LNCaP clone FGC (cell line): Measurements from ENCODE around the gene ALLC.
"Not testable (repeated sequence)": the region's sequence is repeated elsewhere in the genome, so short reads cannot be mapped to it uniquely, and the experiment has no call there.

Experiments used
- DNase-seq: peaks from one replicate; pipeline ENCODE4 v3.0.0-alpha.2; 2011; ENCODE audit warnings: low read depth
- H3K4me3 ChIP-seq: 2 replicates; pipeline ENCODE4 v1.5.1; 2011; ENCODE audit warnings: mild to moderate bottlenecking, low read depth, low read length, control low read depth
- TF ChIP-seq, protein P1 (sequence below): IDR thresholded peaks from 2 replicates; pipeline ENCODE4 v1.5.1; 2012; ENCODE audit warnings: mild to moderate bottlenecking; ENCODE audit not compliant: control insufficient read depth, insufficient read depth; ENCODE audit errors: extremely low read depth

ALLC gene

GRCh38 chr2:3613524-3613905 lies 44.5 kb upstream of the ALLC start:
- TF ChIP-seq, protein P1, sequence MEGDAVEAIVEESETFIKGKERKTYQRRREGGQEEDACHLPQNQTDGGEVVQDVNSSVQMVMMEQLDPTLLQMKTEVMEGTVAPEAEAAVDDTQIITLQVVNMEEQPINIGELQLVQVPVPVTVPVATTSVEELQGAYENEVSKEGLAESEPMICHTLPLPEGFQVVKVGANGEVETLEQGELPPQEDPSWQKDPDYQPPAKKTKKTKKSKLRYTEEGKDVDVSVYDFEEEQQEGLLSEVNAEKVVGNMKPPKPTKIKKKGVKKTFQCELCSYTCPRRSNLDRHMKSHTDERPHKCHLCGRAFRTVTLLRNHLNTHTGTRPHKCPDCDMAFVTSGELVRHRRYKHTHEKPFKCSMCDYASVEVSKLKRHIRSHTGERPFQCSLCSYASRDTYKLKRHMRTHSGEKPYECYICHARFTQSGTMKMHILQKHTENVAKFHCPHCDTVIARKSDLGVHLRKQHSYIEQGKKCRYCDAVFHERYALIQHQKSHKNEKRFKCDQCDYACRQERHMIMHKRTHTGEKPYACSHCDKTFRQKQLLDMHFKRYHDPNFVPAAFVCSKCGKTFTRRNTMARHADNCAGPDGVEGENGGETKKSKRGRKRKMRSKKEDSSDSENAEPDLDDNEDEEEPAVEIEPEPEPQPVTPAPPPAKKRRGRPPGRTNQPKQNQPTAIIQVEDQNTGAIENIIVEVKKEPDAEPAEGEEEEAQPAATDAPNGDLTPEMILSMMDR, result no peak
- no peak overlapping the region for H3K4me3 ChIP-seq
- DNase-seq, result no peak

- not testable (repeated sequence) for DNase-seq, H3K4me3 ChIP-seq
These were observed 43.3 kb upstream of the ALLC start for GRCh38 chr2:3614743-3615142.

DNA sequence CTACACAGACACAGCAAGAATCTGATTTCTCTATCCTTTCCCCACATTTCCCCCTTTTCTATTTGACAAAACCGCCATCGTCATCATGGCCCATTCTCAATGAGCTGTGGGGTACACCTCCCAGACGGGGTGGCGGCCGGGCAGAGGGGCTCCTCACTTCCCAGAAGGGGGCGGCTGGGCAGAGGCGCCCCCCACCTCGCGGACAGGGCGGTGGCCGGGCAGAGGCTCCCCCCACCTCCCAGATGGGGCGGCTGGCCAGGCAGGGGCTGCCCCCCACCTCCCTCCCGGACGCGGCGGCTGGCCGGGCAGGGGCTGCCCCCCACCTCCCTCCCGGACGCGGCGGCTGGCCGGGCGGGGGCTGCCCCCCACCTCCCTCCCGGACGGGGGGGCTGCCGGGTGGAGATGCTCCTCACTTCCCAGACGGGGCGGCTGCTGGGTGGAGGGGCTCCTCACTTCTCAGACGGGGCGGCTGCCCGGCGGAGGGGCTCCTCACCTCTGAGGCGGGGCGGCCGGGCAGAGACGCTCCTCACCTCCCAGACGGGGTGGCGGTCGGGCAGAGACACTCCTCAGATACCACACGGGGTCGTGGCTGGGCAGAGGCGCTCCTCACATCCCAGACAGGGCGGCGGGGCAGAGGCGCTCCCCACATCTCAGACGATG lies 42.3 kb upstream of the ALLC start:
- not testable (repeated sequence) for DNase-seq, H3K4me3 ChIP-seq

GRCh38 chr2:3616435-3617197 lies 41.4 kb upstream of the ALLC start:
- not testable (repeated sequence) for DNase-seq, H3K4me3 ChIP-seq

DNA sequence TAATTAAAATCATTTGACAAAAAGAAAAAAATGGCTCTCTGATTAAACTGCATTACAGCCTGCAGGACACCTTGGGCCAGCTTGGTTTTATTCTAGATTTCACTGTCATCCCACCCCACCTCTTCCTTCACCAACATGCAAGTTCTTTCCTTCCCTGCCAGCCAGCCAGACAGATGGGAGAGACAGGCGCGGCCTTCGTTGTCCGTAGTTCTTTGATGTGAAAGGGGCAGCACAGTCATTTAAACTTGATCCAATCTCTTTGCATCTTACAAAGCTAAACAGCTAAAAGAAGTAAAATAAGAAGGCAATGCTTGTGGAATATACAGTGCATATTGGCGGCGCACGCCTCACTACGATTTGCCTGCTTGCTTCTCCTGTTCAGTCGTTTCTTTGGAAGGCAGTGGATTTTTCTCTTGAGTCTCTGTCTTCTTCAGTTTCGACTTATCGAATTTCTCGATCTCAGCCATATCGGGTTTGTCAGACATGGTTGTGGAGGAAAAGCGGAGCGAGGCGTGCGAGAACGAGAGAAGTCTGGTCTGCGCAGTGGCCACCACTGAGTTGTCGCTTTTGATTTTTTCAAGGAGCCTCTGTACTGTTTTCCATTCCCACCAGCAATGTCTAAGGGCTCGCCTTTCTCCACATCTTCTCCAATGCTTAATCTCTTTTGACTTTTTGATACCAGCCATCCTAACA lies 40.7 kb upstream of the ALLC start:
- DNase-seq, result no peak
- TF ChIP-seq, protein P1, result no peak
- H3K4me3 ChIP-seq, result no peak overlapping the region

DNA sequence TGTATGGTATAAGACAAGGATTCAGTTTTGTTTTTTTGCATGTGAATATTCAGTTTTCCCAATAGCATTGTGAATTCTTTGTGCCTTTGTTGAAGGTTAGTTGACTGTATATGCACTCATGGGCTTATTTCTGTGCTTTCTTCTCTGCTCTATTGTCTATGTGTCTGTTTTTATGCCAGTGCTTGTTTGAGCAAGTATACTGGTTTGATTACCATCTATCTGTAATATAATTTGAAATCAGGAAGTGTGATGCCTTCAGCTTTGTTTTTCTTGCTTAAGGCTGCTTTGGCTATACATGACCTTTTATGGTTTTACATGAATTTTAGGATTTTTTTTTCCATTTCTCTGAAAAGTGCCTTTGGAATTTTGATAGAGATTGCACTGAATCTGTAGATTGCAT lies 39.6 kb upstream of the ALLC start:
- DNase-seq, result no peak
- no peak overlapping the region for H3K4me3 ChIP-seq
- TF ChIP-seq, protein P1, result no peak

DNA sequence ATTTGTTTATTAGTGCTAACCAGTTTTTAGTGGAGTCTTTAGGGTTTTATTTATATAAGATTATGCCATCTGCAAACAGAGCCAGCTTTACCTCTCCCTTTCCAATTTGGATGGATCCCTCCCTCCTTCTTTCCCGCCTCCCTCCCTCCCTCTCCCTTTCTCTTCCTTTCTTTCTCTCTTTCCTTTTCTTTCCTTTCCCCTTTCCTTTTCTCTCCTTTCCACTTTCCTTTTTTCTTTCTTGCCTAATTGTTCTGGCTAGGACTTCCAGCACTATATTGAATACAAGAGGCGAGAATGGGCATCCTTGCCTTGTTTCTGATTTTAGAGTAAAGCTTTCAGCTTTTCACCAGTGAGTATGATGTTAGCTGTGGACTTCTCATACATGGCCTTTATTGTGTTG lies 39.0 kb upstream of the ALLC start:
- no peak overlapping the region for H3K4me3 ChIP-seq
- no peak for DNase-seq
- TF ChIP-seq, protein P1, result no peak

DNA sequence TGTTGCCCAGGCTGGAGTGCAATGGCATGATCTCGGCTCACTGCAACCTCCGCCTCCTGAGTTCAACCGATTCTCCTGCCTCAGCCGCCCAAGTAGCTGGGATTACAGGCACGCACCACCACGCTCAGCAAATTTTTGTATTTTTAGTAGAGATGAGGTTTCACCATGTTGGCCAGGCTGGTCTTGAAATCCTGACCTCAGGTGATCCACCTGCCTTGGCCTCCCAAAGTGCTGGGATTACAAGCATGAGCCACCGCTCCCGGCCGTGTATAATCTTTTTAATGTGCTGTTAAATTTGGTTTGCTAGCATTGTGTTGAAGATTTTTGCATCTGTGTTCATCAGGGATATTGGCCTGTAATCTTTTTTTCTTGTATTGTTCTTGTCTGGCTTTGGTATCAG lies 38.3 kb upstream of the ALLC start:
- not testable (repeated sequence) for H3K4me3 ChIP-seq

DNA sequence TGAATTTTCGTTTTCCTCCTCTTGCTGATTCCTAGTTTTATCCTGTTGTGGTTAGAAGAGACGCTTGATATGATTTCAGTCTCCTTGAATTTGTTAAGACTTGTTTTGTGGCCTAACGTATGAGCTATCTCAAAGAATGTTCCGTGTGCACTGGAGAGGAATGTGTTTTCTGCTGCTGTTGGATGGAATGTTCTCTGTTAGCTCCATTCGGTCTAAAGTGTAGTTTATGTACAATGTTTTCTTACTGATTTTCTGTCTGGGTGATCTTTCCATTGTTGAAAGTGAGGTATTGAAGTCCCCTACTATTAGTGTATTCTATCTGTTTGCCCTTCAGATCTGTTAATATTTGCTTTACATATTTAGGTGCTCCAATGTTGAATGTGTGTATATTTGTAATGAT lies 37.2 kb upstream of the ALLC start:
- no peak overlapping the region for H3K4me3 ChIP-seq
- DNase-seq, result no peak
- TF ChIP-seq, protein P1, result no peak

More for the DNA sequence above, 38.3 kb upstream of the ALLC start:
- DNase-seq, result not testable (repeated sequence)
